Measurements from ENCODE around the gene POLR1H.

DNA sequence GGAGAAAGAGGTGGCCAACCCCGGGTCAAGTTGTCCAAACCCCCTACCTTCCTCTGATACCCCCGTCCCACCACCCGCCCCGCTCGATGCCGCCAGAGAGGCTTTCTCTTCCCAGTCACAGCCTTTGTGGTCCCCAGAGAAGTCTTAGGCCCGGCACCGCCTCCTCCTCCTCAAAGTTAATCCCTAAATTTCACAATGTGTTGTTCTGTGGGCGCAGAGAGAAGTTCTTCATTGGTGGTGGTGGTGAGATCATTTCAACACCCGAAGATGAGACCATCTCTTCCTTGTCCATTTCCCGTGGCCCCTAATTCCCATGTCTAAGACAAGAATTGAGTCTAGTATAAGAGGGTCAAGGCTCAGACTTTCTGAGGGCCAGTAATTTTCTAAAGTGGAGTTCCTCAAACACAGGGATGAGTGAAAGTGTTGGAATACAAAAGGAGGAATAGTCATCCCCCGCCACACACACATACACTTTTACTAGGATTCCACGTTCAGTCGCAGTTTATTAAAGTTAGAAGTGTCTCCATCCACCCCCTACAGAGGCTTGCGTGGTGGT, 41.4 kb downstream of the POLR1H start:
- no peak for TF ChIP-seq ZFP3 (CRISPR knock-in tag; IDR thresholded peaks at IDR 0.05)
- no peak for TF ChIP-seq ZNF565 (CRISPR knock-in tag; conservative IDR thresholded peaks at IDR 0.05; ENCODE audit: low read depth)
- TF ChIP-seq SNAI2 (CRISPR knock-in tag; IDR thresholded peaks at IDR 0.05) = no peak
- no peak for TF ChIP-seq RARB (CRISPR knock-in tag; IDR thresholded peaks at IDR 0.05)
- TF ChIP-seq ZNF70 (CRISPR knock-in tag; IDR thresholded peaks at IDR 0.05) = no peak
- no peak for TF ChIP-seq ZFP30 (CRISPR knock-in tag; IDR thresholded peaks at IDR 0.05)
- TF ChIP-seq PPARA (CRISPR knock-in tag; IDR thresholded peaks at IDR 0.05; ENCODE audit: borderline replicate concordance) = no peak
- TF ChIP-seq ISL1 (CRISPR knock-in tag; IDR thresholded peaks at IDR 0.05) = no peak
- TF ChIP-seq OSR1 (CRISPR knock-in tag; IDR thresholded peaks at IDR 0.05) = no peak
- TF ChIP-seq PATZ1 (CRISPR knock-in tag; IDR thresholded peaks at IDR 0.05; ENCODE audit: borderline replicate concordance) = no peak

Measured in SK-N-SH treated with all-trans-retinoic acid at 6 μM for 48 hours (cell line).